Lower leg skin (tissue), 3 donors: Measurements from ENCODE around the gene ADGRL3.

Experiments
- CTCF ChIP-seq, 3 donors: fragments of 450-650 bp; IDR thresholded peaks; one replicate each; pipeline ENCODE4 v1.5.1; 2016; ENCODE audit warnings: antibody characterized with exemption in 3 of 3, mild to moderate bottlenecking in 3 of 3, moderate library complexity in 2 of 3
- POLR2A ChIP-seq, 2 donors: fragments of 450-650 bp; IDR thresholded peaks; one replicate each; pipeline ENCODE4 v1.6.1; 2016 to 2017; ENCODE audit warnings: antibody characterized with exemption in 2 of 2, mild to moderate bottlenecking in 1 of 2, moderate library complexity in 1 of 2

- no peak for TF ChIP-seq CTCF (IDR thresholded peaks at IDR 0.05)
- TF ChIP-seq POLR2A (IDR thresholded peaks at IDR 0.05) = no peak
Observed at GRCh38 chr4:61275241-61275640, 75.1 kb downstream of the ADGRL3 start.
